Endothelial cell of umbilical vein (primary cell): ENCODE measurements around the gene MMS22L. TPM values are rescaled to one million over a fixed set of nuclear protein-coding genes. Genes with fewer than 3 reads are reported as not detected.

ENCODE experiments used
- BruUV-seq: library from RNA; stranded (reverse); fragments of 400-500 nt; replicated peaks from 2 replicates; lab custom pipeline; 2021; lab: Mats Ljungman, UMichigan
- CTCF ChIA-PET: fragments of 300-600, 350-600 bp; sonication (Branson Sonifier 250); formaldehyde crosslinking; loops from one replicate; lab custom pipeline; 2021; ENCODE audit warnings: antibody characterized with exemption, inconsistent platforms; lab: Charles Lee
- POLR2A ChIA-PET: fragments of 300-600, 350-600 bp; sonication (Branson Sonifier 250); formaldehyde crosslinking; loops from one replicate; lab custom pipeline; 2021; ENCODE audit warnings: antibody characterized with exemption, inconsistent platforms; lab: Charles Lee
- DNase-seq: peaks from one replicate; pipeline ENCODE4 v3.0.0-alpha.2; 2011; ENCODE audit warnings: low read depth, low spot score
- FAIRE-seq: peaks from 2 replicates; lab custom pipeline; 2011; peaks lifted over from hg19 to GRCh38; lab: Jason Lieb, UNC
- H2AFZ ChIP-seq: 2 replicates; pipeline ENCODE4 v1.6.0; 2012; ENCODE audit warnings: low read depth, low read length, control low read depth, inconsistent platforms
- H3K27ac ChIP-seq: 2 replicates; pipeline ENCODE4 v1.5.1; 2011; ENCODE audit warnings: low read depth, mild to moderate bottlenecking, control low read depth, low read length, moderate library complexity; ENCODE audit not compliant: insufficient read depth
- H3K27me3 ChIP-seq, 2 experiments: 2 replicates each; pipeline versions ENCODE4 v1.6.0 to v1.6.1; 2011; ENCODE audit warnings: low read length in 2 of 2, mixed read lengths in 1 of 2; ENCODE audit not compliant: control insufficient read depth in 2 of 2, insufficient read depth in 2 of 2
- H3K36me3 ChIP-seq, 2 experiments: 2 replicates in 1 of 2; 3 replicates in 1 of 2; pipeline ENCODE4 v1.5.1; 2011; ENCODE audit warnings: low read length in 2 of 2, mild to moderate bottlenecking in 1 of 2, moderate library complexity in 1 of 2; ENCODE audit not compliant: control insufficient read depth in 2 of 2, insufficient read depth in 2 of 2; ENCODE audit errors: extremely low read depth in 1 of 2
- H3K4me1 ChIP-seq: 3 replicates; pipeline ENCODE4 v1.5.1; 2011; ENCODE audit warnings: mild to moderate bottlenecking, low read length; ENCODE audit not compliant: control insufficient read depth, insufficient read depth; ENCODE audit errors: extremely low read depth
- H3K4me2 ChIP-seq: 2 replicates; pipeline ENCODE4 v1.6.1; 2011; ENCODE audit warnings: low read length, control low read depth, mixed read lengths; ENCODE audit not compliant: insufficient read depth
- H3K4me3 ChIP-seq, 3 experiments: fragments of 200-600 bp in 1 of 3; sonication (generic), shearing (Covaris generic) in 1 of 3; replicated peaks in 1 of 3; 2 replicates each; pipeline ENCODE4 v1.5.1; 2011 to 2016; ENCODE audit warnings: control low read depth in 3 of 3, low read length in 3 of 3, mild to moderate bottlenecking in 2 of 3, inconsistent platforms in 1 of 3, low read depth in 1 of 3, moderate library complexity in 1 of 3; ENCODE audit not compliant: insufficient read depth in 1 of 3
- H3K79me2 ChIP-seq: 2 replicates; pipeline ENCODE4 v1.6.0; 2012; ENCODE audit warnings: low read length, inconsistent platforms; ENCODE audit not compliant: control insufficient read depth, insufficient read depth
- H3K9ac ChIP-seq: replicated peaks from 2 replicates; pipeline ENCODE3; 2011; ENCODE audit warnings: low read length, control low read depth; ENCODE audit not compliant: insufficient read depth; ENCODE audit errors: extremely low read depth
- H3K9me1 ChIP-seq: replicated peaks from 3 replicates; pipeline ENCODE4 v1.6.0; 2011; ENCODE audit warnings: mild to moderate bottlenecking, low read length; ENCODE audit not compliant: control insufficient read depth, insufficient read depth; ENCODE audit errors: extremely low read depth
- H3K9me3 ChIP-seq: replicated peaks from 2 replicates; pipeline ENCODE4 v1.5.1; 2012; ENCODE audit warnings: low read length, inconsistent platforms; ENCODE audit not compliant: control insufficient read depth, insufficient read depth
- H4K20me1 ChIP-seq: replicated peaks from 2 replicates; pipeline ENCODE3; 2011; ENCODE audit warnings: mild to moderate bottlenecking, low read length; ENCODE audit not compliant: control insufficient read depth, insufficient read depth; ENCODE audit errors: extremely low read depth
- CTCF ChIP-seq, 2 donors: IDR thresholded peaks; 1 replicate in 1 of 2; 2 replicates in 1 of 2; pipeline ENCODE4 v1.5.1; 2011; ENCODE audit warnings: low read length in 2 of 2, mild to moderate bottlenecking in 2 of 2, moderate library complexity in 2 of 2, control low read depth in 1 of 2, inconsistent platforms in 1 of 2, low read depth in 1 of 2; ENCODE audit not compliant: insufficient read depth in 1 of 2; ENCODE audit errors: extremely low read depth in 1 of 2
- EZH2 ChIP-seq: IDR thresholded peaks from 2 replicates; pipeline ENCODE4 v1.6.1; 2012; ENCODE audit warnings: borderline replicate concordance, low read depth, mild to moderate bottlenecking, moderate library complexity, low read length, inconsistent platforms; ENCODE audit not compliant: severe bottlenecking
- FOS ChIP-seq: IDR thresholded peaks from 2 replicates; pipeline ENCODE4 v1.6.1; 2011; ENCODE audit warnings: mild to moderate bottlenecking, low read length, moderate library complexity, borderline replicate concordance; ENCODE audit not compliant: insufficient read depth
- GATA2 ChIP-seq: IDR thresholded peaks from 2 replicates; pipeline ENCODE4 v1.7.0; 2011; ENCODE audit warnings: low read depth, mild to moderate bottlenecking, moderate library complexity, mixed read lengths, low read length; ENCODE audit not compliant: insufficient read length, insufficient read depth
- JUN ChIP-seq: IDR thresholded peaks from 2 replicates; pipeline ENCODE4 v1.6.1; 2011; ENCODE audit warnings: borderline replicate concordance, low read depth; ENCODE audit not compliant: insufficient read length, insufficient read depth
- MYC ChIP-seq: IDR thresholded peaks from one replicate; pipeline ENCODE4 v1.6.1; 2011; ENCODE audit warnings: mild to moderate bottlenecking, low read depth, low read length
- POLR2A ChIP-seq: IDR thresholded peaks from 2 replicates; pipeline ENCODE4 v1.6.1; 2012; ENCODE audit warnings: low read depth, mild to moderate bottlenecking, control low read depth, low read length
- POLR2AphosphoS5 ChIP-seq: IDR thresholded peaks from 2 replicates; pipeline ENCODE4 v1.6.1; 2012; ENCODE audit warnings: low read depth, mild to moderate bottlenecking, control low read depth, low read length, moderate library complexity; ENCODE audit not compliant: insufficient read depth
- dilution Hi-C: fragments of 300-500 bp; cut with MboI; formaldehyde crosslinking; loops from one replicate; pipeline ENCODE4 v1.15.0; 2019; ENCODE audit warnings: low sequenced_read_pairs; ENCODE audit not compliant: extremely low pct_ligation_motif_present
- intact Hi-C: fragments of 100-400 bp; cut with micrococcal nuclease; formaldehyde crosslinking; loops from one replicate; pipeline ENCODE4 v1.10.0; 2022
- polyA plus RNA-seq, 4 experiments: library from polyadenylated mRNA; depleted of rRNA in 3 of 4; stranded (reverse) in 3 of 4; unstranded in 1 of 4; fragments of >200 nt; gene quantifications; 2 replicates each; pipeline versions ENCODE4 v1.2.1 to v1.2.3, GENCODE V29; 2011 to 2012; ENCODE audit warnings: missing spikeins in 1 of 4
- total RNA-seq: library from RNA; stranded (reverse); gene quantifications from 2 replicates; pipeline ENCODE4 v1.2.3, GENCODE V29; 2021
- TF ChIP-seq, protein P1 (sequence below): IDR thresholded peaks from 2 replicates; pipeline ENCODE4 v1.6.1; 2011; ENCODE audit not compliant: insufficient read depth, insufficient read length

The MMS22L gene
- total and polyA plus RNA-seq, 2 donors (not counting 3 experiments of a cell fraction or from before 2014, with no cell fraction given): 5.5 to 19.3 TPM

DNA sequence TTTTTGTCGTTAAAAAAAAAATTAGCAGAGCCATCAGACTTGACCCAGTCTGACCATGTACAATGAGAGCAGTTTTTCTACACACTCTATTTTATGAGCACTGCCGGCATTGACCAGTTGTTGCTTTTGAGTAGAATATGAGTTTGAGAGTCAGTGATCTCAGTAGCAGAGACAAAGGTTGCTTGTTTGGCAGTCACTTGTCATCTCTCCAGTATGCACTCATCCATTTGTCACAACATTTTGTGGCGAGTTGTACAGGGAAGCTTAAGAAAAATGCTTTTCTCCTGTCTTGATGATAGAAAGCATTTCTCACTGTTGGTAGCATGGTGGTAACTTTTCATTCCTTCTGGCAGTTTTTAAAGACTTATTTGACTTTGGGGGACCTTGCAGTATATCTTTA is 159.9 kb downstream of the MMS22L start:
- Histone ChIP-seq H3K9ac (no peak overlapping the region), H3K9me1 (no peaks in the 10 kb centered on the region), H4K20me1 (no peaks in the 10 kb centered on the region), H2AFZ (no peak overlapping the region), H3K9me3 (no peaks in the 10 kb centered on the region), H3K4me2 (no peak overlapping the region), H3K4me3 (no peak overlapping the region), H3K27me3 (peaks cover 0 to 2% of the 10 kb centered on the region in 2 experiments), H3K27ac (no peak overlapping the region), H3K79me2 (no peaks in the 10 kb centered on the region), H3K36me3 (no peaks in the 10 kb centered on the region), H3K4me1 (no peaks in the 10 kb centered on the region)
- BruUV-seq: no TSS peak
- FAIRE-seq (no peak), DNase-seq (no peak)
- TF ChIP-seq CTCF (IDR thresholded peaks at IDR 0.05; ENCODE audit: extremely low read depth in 1 of 2, insufficient read depth in 1 of 2, low read depth in 1 of 2, low read length in 2 of 2): no peak
- no peak for TF ChIP-seq GATA2
- no peak for TF ChIP-seq POLR2AphosphoS5
- no peak for TF ChIP-seq EZH2
- TF ChIP-seq, protein P1, sequence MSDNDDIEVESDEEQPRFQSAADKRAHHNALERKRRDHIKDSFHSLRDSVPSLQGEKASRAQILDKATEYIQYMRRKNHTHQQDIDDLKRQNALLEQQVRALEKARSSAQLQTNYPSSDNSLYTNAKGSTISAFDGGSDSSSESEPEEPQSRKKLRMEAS: no peak
- TF ChIP-seq MYC: no peak
- TF ChIP-seq FOS: no peak
- no peak for TF ChIP-seq POLR2A
- TF ChIP-seq JUN: no peak
- ChIA-PET CTCF (no interaction called here), POLR2A (no interaction called here)
- intact Hi-C loops: no loop called here
- dilution Hi-C loops: no loop called here
